Suprapubic skin (tissue), 4 donors: ENCODE measurements around the gene PPEF2. TPM values are rescaled to one million over a fixed set of nuclear protein-coding genes. Genes with fewer than 3 reads are reported as not detected.

Source experiments
- DNase-seq, 2 donors: peaks; one replicate each; pipeline ENCODE4 v3.0.0-alpha.2; 2019; ENCODE audit warnings: low spot score in 2 of 2
- H3K27ac ChIP-seq: fragments of 200-600 bp; sonication (generic); one replicate; pipeline ENCODE4 v1.5.1; 2019
- H3K27me3 ChIP-seq: fragments of 200-600 bp; sonication (generic); one replicate; pipeline ENCODE4 v1.5.1; 2019
- H3K36me3 ChIP-seq: fragments of 200-600 bp; sonication (generic); one replicate; pipeline ENCODE4 v1.5.1; 2019
- H3K4me1 ChIP-seq: fragments of 200-600 bp; sonication (generic); one replicate; pipeline ENCODE4 v1.5.1; 2019
- H3K4me3 ChIP-seq: fragments of 200-600 bp; sonication (generic); one replicate; pipeline ENCODE4 v1.5.1; 2019; ENCODE audit warnings: mild to moderate bottlenecking
- H3K9me3 ChIP-seq: fragments of 200-600 bp; sonication (generic); one replicate; pipeline ENCODE4 v1.5.1; 2019
- EP300 ChIP-seq: sonication (generic); formaldehyde crosslinking; IDR thresholded peaks from one replicate; pipeline ENCODE4 v1.6.1; 2017; ENCODE audit warnings: antibody characterized with exemption
- POLR2A ChIP-seq, 2 donors: fragments of 450-650 bp; IDR thresholded peaks; one replicate each; pipeline ENCODE4 v1.6.1; 2017; ENCODE audit warnings: antibody characterized with exemption in 2 of 2, mild to moderate bottlenecking in 2 of 2, moderate library complexity in 2 of 2
- POLR2AphosphoS5 ChIP-seq, 3 donors: sonication (generic); formaldehyde crosslinking; IDR thresholded peaks; one replicate each; pipeline ENCODE4 v1.6.1; 2017; ENCODE audit warnings: antibody characterized with exemption in 3 of 3
- WGBS: methylation state at CpG from one replicate; pipeline ENCODE4 v1.1.5; 2018; 5-methylcytosine and 5-hydroxymethylcytosine counted together
- total RNA-seq, 4 donors: library from RNA; depleted of rRNA; stranded (reverse); fragments of >200 nt; gene quantifications; one replicate each; pipeline ENCODE4 v1.1.0, GENCODE V29; 2016
- TF ChIP-seq, protein P1 (sequence below), 2 donors: fragments of 200-600 bp in 1 of 2; fragments of 450-650 bp in 1 of 2; sonication (generic) in 1 of 2; IDR thresholded peaks; one replicate each; pipeline ENCODE4 v1.5.1; 2016 to 2019; ENCODE audit warnings: antibody characterized with exemption in 2 of 2, mild to moderate bottlenecking in 1 of 2, moderate library complexity in 1 of 2

Gene PPEF2
- total RNA-seq, 4 donors from 2014 or later, result not detected

DNA sequence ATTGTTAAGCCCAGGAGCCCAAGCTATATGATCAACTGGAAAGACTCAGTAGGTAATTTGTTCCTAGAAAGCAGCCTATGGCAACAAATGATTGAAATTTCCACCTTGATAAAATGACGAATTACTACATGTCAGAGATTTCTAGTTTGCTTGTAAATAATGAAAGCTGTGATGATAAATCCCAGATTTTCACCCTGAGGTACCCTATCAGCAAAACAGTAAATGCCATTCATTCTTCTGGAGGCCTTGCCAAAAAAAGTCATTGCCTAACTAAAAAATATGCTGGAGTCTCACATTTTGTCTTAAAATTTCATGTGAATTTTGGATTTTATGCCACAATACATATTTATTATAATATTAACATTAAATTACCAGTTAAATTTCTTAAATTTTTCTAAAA is 71.3 kb downstream of the PPEF2 start:
- DNase-seq, result no peak
- WGBS, result 59% methylated on average over 1 of the region's 1 CpG
- Histone ChIP-seq H3K4me3 (no peak overlapping the region), H3K9me3 (no peaks in the 10 kb centered on the region), H3K27ac (no peak overlapping the region), H3K27me3 (no peaks in the 10 kb centered on the region), H3K36me3 (no peaks in the 10 kb centered on the region), H3K4me1 (no peaks in the 10 kb centered on the region)
- no peak for TF ChIP-seq POLR2AphosphoS5 (IDR thresholded peaks at IDR 0.05)
- no peak for TF ChIP-seq EP300
- TF ChIP-seq POLR2A (IDR thresholded peaks at IDR 0.05), result no peak
- TF ChIP-seq, protein P1, sequence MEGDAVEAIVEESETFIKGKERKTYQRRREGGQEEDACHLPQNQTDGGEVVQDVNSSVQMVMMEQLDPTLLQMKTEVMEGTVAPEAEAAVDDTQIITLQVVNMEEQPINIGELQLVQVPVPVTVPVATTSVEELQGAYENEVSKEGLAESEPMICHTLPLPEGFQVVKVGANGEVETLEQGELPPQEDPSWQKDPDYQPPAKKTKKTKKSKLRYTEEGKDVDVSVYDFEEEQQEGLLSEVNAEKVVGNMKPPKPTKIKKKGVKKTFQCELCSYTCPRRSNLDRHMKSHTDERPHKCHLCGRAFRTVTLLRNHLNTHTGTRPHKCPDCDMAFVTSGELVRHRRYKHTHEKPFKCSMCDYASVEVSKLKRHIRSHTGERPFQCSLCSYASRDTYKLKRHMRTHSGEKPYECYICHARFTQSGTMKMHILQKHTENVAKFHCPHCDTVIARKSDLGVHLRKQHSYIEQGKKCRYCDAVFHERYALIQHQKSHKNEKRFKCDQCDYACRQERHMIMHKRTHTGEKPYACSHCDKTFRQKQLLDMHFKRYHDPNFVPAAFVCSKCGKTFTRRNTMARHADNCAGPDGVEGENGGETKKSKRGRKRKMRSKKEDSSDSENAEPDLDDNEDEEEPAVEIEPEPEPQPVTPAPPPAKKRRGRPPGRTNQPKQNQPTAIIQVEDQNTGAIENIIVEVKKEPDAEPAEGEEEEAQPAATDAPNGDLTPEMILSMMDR (IDR thresholded peaks at IDR 0.05), result no peak

DNA sequence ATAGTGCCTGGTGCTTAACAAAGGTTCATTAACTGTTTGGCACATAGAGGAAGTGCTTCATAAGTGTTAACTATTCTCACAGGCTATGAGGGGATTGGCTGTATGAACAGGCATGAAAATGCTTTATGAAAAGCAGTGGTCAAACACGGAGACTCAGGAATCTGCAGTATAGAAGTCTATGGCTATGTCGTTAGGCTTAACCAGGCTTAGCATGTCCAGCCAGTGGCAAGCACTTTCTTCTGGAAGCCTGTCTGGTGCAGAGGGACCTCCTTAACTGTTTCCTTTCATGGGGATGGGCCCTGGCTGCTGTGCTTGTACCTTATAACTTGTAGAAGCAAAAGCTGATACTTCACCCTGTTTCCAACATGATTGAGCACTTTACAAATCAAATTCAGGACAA is 78.4 kb downstream of the PPEF2 start:
- Histone ChIP-seq H3K9me3 (no peaks in the 10 kb centered on the region), H3K27ac (no peak overlapping the region), H3K36me3 (no peaks in the 10 kb centered on the region), H3K4me3 (no peak overlapping the region), H3K4me1 (no peaks in the 10 kb centered on the region), H3K27me3 (no peaks in the 10 kb centered on the region)
- 29% methylated on average over 2 of the region's 2 CpGs for WGBS
- TF ChIP-seq POLR2AphosphoS5 (IDR thresholded peaks at IDR 0.05), result no peak
- TF ChIP-seq POLR2A (IDR thresholded peaks at IDR 0.05), result no peak
- TF ChIP-seq, protein P1 (IDR thresholded peaks at IDR 0.05), result no peak
- TF ChIP-seq EP300, result no peak
- DNase-seq, result no peak

DNA sequence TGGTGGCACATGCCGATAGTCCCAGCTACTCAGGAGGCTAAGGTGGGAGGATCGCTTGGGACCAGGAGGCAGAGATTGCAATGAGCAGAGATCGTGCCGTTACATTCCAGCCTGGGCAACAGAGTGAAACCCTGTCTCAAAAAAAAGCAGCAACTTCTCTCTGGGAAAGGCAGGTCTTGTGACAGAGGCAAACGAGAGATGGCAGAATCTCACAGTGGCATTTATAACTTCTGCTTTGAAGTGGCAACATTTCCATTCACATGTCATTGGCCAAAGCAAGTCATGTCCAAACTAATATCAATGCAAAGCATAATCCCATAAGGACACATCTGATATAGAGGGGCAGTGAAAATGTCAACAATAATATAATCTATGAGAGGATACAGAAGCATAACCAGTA is 79.8 kb downstream of the PPEF2 start:
- H3K4me3 ChIP-seq, result no peak overlapping the region
- TF ChIP-seq EP300, result no peak
- no peak for TF ChIP-seq POLR2A (IDR thresholded peaks at IDR 0.05)
- TF ChIP-seq, protein P1 (IDR thresholded peaks at IDR 0.05), result no peak
- TF ChIP-seq POLR2AphosphoS5 (IDR thresholded peaks at IDR 0.05), result no peak
- WGBS, result 83% methylated on average over 5 of the region's 5 CpGs
- H3K27me3 ChIP-seq, result no peaks in the 10 kb centered on the region
- no peaks in the 10 kb centered on the region for H3K9me3 ChIP-seq
- no peak for DNase-seq
- no peaks in the 10 kb centered on the region for H3K36me3 ChIP-seq
- H3K4me1 ChIP-seq, result no peaks in the 10 kb centered on the region
- H3K27ac ChIP-seq, result no peak overlapping the region

DNA sequence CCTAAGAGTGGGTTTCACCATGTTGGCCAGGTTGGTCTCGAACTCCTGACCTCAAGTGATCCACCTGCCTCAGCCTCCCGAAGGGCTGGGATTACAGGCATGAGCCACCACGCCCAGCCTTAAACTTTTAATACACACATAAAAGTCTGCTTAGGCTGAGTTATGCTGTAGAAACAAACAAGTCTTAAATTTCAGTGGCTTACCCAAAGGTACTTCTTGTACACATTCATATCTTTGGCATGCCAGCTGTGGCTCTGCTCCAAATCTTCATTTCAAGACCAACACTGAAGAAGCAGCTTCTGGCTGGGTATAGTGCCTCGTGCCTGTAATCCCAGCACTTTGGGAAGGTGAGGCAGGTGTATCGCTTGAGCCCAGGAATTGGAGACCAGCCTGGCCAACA is 80.3 kb downstream of the PPEF2 start:
- Histone ChIP-seq H3K4me3 (no peak overlapping the region), H3K27me3 (no peaks in the 10 kb centered on the region), H3K4me1 (no peaks in the 10 kb centered on the region), H3K36me3 (no peaks in the 10 kb centered on the region), H3K9me3 (no peaks in the 10 kb centered on the region), H3K27ac (no peak overlapping the region)
- WGBS, result 89% methylated on average over 5 of the region's 5 CpGs
- TF ChIP-seq POLR2AphosphoS5 (IDR thresholded peaks at IDR 0.05), result no peak
- DNase-seq, result no peak

DNA sequence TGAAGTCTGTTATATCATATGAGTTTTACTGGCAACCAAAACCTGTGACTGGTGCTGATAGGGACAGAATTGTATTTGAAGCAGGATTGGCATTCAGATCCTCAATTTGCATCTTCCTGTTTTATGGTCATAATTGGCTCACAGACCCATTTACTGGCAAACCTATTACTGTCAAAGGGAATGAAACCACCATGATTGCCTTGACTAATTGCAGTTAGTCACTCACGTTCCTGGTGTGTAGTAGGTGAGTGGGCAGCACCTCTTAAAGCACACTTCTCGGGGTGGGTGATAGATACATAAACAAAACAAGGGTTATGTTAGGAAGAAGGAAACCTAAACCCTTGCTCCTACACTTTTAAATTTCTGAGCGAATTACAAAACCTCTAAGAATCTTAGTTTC is 81.0 kb downstream of the PPEF2 start:
- H3K27me3 ChIP-seq, result no peaks in the 10 kb centered on the region
- 85% methylated on average over 3 of the region's 3 CpGs for WGBS
- no peak overlapping the region for H3K27ac ChIP-seq
- DNase-seq, result no peak
- H3K9me3 ChIP-seq, result no peaks in the 10 kb centered on the region
- no peaks in the 10 kb centered on the region for H3K4me1 ChIP-seq
- TF ChIP-seq POLR2A (IDR thresholded peaks at IDR 0.05), result no peak
- no peak for TF ChIP-seq EP300
- TF ChIP-seq, protein P1 (IDR thresholded peaks at IDR 0.05), result no peak
- no peak for TF ChIP-seq POLR2AphosphoS5 (IDR thresholded peaks at IDR 0.05)
- no peak overlapping the region for H3K4me3 ChIP-seq
- no peaks in the 10 kb centered on the region for H3K36me3 ChIP-seq

DNA sequence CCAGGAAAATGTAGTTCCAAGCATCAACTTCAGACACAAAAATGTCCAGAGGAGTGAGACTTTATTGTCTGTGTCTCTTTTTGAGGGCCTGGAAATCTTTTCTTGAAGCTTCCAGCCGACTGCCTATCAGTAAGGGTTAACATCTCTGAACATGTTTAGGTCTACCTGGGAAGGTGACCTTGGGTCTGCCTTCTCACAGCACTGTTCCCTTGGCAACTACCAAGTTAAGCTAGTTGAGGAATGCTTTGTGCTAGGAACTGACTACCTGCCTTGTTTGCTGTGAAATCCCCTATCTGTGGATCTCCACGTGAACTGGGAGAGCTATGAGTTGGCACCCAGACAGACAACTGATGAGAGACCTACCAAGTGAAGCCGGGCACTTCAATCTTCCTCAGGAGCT is 81.6 kb downstream of the PPEF2 start:
- 78% methylated on average over 3 of the region's 3 CpGs for whole genome bisulfite sequencing
- no peaks in the 10 kb centered on the region for H3K9me3 ChIP-seq
- H3K4me1 ChIP-seq, result no peaks in the 10 kb centered on the region
- no peak for DNase-seq
- H3K36me3 ChIP-seq, result no peaks in the 10 kb centered on the region
- TF ChIP-seq POLR2A (IDR thresholded peaks at IDR 0.05) (no peak), POLR2AphosphoS5 (IDR thresholded peaks at IDR 0.05) (no peak), EP300 (no peak)
- TF ChIP-seq, protein P1 (IDR thresholded peaks at IDR 0.05), result no peak
- no peak overlapping the region for H3K27ac ChIP-seq
- no peaks in the 10 kb centered on the region for H3K27me3 ChIP-seq
- no peak overlapping the region for H3K4me3 ChIP-seq
